Breast epithelium (tissue), 3 donors: Measurements from ENCODE around the gene PGPEP1.

Source experiments
- POLR2A ChIP-seq: fragments of 450-650 bp; IDR thresholded peaks from one replicate; pipeline ENCODE4 v1.6.1; 2016; ENCODE audit warnings: antibody characterized with exemption, mild to moderate bottlenecking, moderate library complexity
- TF ChIP-seq, protein P1 (sequence below), 3 donors: fragments of 450-650 bp; IDR thresholded peaks; one replicate each; pipeline ENCODE4 v1.5.1; 2016 to 2017; ENCODE audit warnings: antibody characterized with exemption in 3 of 3, mild to moderate bottlenecking in 3 of 3, moderate library complexity in 3 of 3

GRCh38 chr19:18364826-18365528 is 24.6 kb downstream of the PGPEP1 start:
- TF ChIP-seq, protein P1, sequence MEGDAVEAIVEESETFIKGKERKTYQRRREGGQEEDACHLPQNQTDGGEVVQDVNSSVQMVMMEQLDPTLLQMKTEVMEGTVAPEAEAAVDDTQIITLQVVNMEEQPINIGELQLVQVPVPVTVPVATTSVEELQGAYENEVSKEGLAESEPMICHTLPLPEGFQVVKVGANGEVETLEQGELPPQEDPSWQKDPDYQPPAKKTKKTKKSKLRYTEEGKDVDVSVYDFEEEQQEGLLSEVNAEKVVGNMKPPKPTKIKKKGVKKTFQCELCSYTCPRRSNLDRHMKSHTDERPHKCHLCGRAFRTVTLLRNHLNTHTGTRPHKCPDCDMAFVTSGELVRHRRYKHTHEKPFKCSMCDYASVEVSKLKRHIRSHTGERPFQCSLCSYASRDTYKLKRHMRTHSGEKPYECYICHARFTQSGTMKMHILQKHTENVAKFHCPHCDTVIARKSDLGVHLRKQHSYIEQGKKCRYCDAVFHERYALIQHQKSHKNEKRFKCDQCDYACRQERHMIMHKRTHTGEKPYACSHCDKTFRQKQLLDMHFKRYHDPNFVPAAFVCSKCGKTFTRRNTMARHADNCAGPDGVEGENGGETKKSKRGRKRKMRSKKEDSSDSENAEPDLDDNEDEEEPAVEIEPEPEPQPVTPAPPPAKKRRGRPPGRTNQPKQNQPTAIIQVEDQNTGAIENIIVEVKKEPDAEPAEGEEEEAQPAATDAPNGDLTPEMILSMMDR (IDR thresholded peaks at IDR 0.05), result no peak
- TF ChIP-seq POLR2A, result no peak
